Stimulated activated CD8-positive, alpha-beta memory T cell treated with anti-CD3 and anti-CD28 coated beads, Interleukin-4, amount 100 ng/mL, for 24 hours (primary cell): ENCODE results near the gene SF3B2.
"Not testable (repeated sequence)": the region's sequence is repeated elsewhere in the genome, so short reads cannot be mapped to it uniquely, and the experiment has no call there.

Experiments
- DNase-seq: peaks from one replicate; pipeline ENCODE4 v3.0.0-alpha.2; 2020; ENCODE audit warnings: low read depth

The SF3B2 gene

DNA sequence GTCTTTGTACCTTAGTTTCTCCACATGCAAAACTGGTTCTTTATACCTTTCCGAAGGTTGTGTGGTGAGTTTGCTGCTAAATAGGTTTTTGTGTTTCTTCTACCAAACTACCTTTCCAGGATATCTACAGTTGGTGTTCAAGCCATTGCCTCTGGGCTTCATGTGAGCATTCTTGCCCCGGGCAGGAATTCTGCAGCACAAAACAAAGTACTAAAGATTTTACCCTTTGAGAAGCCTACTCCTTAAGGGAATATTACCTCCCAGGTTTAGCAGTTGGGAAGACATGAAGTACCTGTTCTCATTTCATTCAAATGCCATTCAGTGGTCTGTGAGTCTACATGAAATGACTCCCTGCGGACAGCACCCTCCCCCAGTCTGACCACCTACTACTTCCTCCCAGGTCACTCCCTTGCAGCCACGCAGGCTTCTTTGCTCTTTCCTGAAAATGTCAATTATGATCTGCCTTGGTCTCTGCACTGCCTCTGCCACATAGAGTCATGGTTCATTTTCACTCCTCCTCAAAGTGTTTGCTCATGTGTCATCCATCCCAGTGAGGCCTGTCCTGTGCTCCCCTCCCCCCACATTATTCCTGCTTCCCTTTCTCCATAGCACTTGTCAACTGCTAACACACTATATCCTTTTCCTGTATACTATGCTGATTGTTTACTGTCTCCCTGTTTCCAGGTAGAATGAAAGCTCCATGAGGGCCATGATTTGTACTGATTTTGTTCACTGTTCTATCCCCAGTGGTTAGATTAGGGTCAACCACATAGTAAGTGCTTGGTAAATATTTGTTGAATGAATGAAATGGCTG lies 54.8 kb downstream of the SF3B2 start:
- DNase-seq, result no peak

DNA sequence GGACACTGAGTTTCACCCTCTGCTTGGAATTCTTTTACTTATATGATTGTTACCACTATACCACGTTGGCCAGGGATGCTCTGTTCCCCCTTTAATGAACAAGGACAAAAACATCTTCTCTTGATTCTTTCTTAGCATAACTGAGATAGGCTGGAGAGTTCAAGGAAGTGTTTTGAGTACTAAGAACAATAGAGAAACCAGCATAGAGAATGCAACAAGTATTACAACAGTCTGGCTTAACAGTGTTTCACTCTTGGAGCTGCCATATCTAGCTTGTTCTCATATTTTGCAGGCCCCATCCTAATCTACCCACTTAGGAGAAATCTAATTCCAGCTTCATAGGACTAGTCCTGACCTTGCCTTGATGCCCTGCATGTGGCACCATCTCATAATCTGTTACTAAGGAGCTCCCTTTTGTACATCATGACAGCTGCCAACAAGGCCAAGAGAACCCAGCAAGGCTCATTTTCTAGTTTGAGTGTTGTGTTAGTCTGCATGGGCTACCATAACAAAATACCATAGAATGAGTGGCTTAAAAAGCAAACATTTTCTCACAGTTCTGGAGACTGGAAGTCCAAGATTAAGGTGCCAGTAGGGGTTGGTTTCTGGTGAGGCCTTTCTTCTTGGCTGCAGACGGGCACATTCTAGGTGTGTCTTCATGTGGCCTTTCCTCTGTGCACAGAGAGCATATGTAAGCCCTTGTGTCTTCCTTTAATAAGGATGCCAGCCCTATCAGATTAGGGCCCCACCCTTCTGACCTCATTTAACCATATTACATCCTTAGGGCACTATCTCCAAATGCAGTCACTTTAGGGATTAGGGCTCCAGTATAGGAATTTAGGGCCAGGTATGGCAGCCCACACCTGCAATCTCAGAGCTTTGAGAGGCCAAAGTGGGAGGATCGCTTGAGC lies 55.7 kb downstream of the SF3B2 start:
- no peak for DNase-seq

DNA sequence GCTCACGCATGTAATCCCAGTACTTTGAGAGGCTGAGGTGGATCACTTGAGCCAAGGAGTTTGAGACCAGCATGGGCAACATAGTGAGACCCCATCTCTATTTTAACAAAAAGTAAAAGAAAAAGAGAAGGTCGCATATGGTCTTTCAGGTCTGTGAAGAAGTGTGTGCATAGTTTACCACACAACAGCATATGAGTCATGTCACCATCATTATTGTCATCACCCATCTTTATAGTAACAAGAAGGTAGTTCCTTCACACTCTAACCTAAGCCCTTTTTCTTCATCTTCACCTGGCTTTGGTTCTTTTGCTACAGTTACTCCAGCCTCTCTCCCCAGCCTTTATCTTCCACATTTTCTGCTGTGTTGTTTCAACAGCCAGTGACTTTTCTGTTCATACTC lies 57.1 kb downstream of the SF3B2 start:
- no peak for DNase-seq

DNA sequence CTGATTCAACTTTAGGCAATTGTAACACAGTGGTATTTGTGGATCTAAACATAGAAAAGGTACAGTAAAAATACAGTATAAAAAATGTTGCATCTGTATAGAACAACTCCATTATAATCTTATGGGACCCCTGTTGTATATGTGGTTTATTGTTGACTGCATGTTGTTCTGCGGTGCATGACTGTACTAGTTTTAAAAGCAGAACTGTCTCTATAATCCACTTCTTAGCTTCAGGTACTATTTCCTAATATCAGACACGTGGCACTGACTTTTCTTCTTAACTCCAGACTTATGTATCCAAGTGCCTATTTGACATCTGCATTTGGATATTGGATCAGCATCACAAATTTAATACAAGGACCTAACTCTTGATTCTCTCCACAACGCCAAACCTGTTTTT lies 59.0 kb downstream of the SF3B2 start:
- no peak for DNase-seq

DNA sequence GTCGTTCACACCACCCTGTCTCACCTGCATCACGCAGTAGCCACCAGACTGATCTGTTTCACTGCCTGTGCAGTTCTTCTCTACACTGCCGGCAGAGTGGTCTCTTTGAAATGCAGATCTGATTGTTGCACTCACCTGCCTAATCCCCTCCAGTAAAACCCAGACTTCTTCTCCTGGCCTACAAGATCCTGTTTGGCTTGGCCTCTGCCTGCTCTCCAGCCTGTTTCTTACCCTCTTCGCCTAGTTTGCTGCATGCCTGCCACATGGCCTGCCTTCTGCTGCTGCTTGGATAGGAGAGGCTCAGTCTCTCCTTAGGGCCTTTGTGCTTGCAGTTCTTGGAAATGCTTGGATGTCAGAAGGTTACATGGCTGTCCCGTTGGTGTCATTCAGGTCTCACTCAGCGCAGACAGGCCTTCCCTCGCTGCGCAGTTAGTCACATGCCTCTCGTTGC lies 59.9 kb downstream of the SF3B2 start:
- no peak for DNase-seq

DNA sequence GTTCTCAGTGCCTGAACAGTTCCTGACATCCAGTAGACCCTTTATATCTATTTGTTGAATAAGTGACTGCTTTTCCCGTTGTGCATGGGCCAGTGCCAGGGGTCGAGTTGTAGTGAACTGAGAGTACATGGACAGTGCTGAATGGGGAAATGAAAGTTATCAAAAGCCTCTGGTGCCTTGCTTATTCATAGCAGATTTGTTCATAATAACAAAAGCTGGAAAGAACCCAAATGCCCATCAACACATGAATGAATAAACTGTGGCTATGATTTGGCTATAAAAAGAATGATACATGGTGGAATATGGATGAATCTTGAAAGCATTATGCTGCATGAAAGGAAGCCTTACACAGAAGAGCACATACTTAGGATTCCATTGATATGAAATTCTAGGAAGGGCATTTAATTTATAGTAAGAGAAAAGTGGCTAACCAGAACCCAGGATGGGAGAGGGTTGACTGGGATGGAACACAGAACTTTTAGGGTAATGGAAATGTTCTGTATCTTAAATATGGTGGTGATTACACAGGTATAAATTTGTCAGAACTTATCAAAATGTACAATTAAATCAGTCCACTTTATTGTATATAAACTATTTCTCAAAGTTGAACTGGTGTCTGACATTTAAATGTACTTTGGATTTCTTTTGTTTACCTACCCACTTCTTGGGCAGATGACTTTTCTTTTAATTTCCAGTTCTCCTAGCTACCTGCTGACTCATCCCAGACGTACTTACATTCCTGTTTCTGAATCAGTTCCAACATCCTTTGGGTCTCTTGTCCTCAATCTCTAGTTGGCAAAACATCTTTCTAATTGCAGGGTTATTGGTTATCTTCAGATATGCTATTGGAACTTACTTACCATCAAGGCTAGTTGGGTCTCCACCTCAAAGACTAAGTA lies 60.7 kb downstream of the SF3B2 start:
- DNase-seq, result no peak

DNA sequence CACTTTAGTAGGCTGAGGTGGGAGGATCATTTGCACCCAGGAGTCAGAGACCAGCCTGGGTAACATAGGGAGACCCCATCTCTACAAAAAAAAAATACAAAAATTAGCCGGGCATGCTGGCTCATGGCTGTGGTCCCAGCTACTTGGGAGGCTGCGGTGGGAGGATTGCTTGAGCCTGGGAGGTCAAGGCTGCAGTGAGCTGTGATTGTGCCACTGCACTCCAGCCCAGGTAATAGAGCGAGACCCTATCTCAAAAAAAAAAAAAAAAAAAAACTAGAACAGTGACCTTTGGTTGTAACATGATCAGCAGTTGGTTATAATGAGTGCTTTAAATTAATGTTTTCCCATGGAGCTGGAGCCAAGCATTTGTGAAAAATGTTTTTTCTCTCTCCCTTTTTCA lies 62.8 kb downstream of the SF3B2 start:
- not testable (repeated sequence) for DNase-seq

DNA sequence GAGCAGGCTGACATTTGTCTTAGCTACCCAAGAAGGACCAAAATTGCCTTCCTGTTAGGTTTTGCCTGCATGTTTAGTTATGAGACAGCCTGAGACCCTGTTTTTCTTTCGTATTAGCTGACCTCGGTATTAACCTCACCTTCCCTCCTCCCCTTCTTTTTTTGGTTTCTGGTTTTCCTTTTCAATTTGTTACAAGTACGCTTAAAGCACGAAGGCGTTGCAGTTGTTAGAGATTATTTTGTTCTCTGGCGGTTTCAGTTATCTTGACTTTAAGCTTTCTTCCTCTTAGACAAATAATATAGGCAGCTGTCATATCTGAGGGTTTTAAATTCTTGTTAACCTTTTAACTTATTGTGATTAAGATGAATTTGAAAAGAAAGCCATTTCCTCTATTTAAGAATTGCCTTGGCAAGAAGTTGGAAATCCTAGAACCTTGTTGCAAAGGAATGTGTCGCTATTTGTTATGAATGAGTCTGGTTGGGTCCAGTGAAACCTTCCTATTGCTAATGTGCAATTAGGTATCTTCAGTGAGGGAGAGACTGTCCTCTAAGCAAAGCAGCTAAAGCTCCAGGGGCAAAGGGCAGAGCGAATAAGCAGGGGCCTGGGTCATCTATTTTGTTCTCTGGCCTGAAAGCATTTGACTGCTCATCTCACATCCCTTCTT lies 63.6 kb downstream of the SF3B2 start:
- DNase-seq, result no peak

DNA sequence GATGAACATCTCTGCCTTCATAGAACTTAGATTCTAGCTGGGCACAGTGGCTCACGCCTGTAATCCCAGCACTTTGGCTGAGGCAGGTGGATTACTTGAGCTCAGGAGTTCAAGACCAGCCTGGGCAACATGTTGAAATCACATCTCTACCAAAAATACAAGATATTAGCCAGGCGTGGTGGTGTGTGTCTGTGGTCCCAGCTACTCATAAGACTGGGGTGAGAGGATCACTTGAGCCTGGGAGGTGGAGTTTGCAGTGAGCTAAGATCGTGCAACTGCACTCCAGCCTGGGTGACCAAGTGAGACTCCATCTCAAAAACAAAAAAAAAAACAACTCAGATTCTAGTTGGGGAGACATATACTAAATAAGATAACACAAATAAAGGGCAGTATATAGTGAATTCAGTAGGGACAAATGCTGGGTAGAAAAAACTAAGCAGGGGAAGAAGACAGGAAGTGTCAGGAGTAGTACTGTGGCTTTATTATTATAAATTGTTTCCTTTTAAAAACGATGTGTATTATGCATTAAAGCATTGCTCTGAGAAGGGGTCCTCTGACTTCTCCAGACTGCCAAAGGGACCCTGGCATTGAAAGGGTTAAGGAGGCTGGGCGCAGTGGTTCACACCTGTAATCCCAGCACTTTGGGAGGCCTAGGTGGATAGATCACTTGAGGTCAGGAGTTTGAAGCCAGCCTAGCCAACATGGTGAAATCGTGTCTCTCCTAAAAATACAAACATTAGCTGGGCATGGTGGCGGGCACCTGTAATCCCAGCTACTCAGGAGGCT lies 64.6 kb downstream of the SF3B2 start:
- DNase-seq, result no peak

DNA sequence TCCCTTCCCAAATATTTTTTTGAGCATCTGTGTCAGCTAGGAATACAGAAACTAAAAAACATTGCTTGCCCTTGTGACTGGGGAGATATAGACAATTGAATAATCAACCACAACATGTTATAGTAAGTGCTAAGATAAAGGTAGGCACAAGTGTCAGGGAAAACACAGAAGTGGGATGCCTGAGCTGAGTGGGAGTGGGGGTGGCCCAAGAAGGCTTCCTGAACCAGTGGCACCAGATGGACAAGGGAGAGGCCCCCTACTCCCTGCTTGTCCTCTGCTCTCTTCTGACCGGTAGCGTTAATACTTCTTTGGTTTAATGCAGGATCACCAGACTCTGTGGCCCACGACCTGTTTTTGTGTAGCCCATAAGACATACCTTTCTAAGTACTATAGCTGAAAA lies 66.7 kb downstream of the SF3B2 start:
- no peak for DNase-seq
